Small intestine (tissue), 7 donors: ENCODE results near the gene SNPH. TPM values are rescaled to one million over a fixed set of nuclear protein-coding genes. Genes with fewer than 3 reads are reported as not detected.

Experiments
- DNase-seq, 2 donors: peaks; one replicate each; pipeline versions ENCODE4 v3.0.0 to v3.0.0-alpha.2; 2013
- FAIRE-seq: peaks from 2 replicates; lab custom pipeline; 2012; peaks lifted over from hg19 to GRCh38; lab: Jason Lieb, UNC
- H3K27ac ChIP-seq, 3 donors: one replicate each; pipeline ENCODE4 v1.5.1; 2013; ENCODE audit warnings: low read length in 2 of 3, mild to moderate bottlenecking in 2 of 3, control low read depth in 1 of 3, inconsistent platforms in 1 of 3, low read depth in 1 of 3, moderate library complexity in 1 of 3
- H3K27me3 ChIP-seq, 3 donors: one replicate each; pipeline ENCODE4 v1.6.1; 2013; ENCODE audit warnings: low read length in 3 of 3, inconsistent platforms in 1 of 3; ENCODE audit not compliant: control insufficient read depth in 3 of 3, insufficient read depth in 3 of 3
- H3K36me3 ChIP-seq, 3 donors: one replicate each; pipeline ENCODE4 v1.6.1; 2013; ENCODE audit warnings: low read length in 3 of 3, inconsistent platforms in 1 of 3, low read depth in 1 of 3, mild to moderate bottlenecking in 1 of 3, moderate library complexity in 1 of 3; ENCODE audit not compliant: control insufficient read depth in 3 of 3, insufficient read depth in 2 of 3
- H3K4me1 ChIP-seq, 3 donors: one replicate each; pipeline ENCODE4 v1.6.1; 2013; ENCODE audit warnings: low read length in 2 of 3, inconsistent platforms in 1 of 3, low read depth in 1 of 3, mild to moderate bottlenecking in 1 of 3, moderate library complexity in 1 of 3; ENCODE audit not compliant: control insufficient read depth in 3 of 3, insufficient read depth in 2 of 3
- H3K4me3 ChIP-seq, 3 donors: one replicate each; pipeline ENCODE4 v1.5.1; 2013; ENCODE audit warnings: low read length in 3 of 3, control low read depth in 1 of 3, inconsistent platforms in 1 of 3, low read depth in 1 of 3, mild to moderate bottlenecking in 1 of 3, moderate library complexity in 1 of 3
- H3K9me3 ChIP-seq, 2 donors: one replicate each; pipeline ENCODE4 v1.6.1; 2013; ENCODE audit warnings: low read depth in 1 of 2, low read length in 1 of 2; ENCODE audit not compliant: control insufficient read depth in 2 of 2, insufficient read depth in 1 of 2
- WGBS, 3 donors: extraction: QIAGEN DNeasy Blood & Tissue Kit; methylation state at CpG; one replicate each; pipeline ENCODE4 v1.1.7; 2013; 5-methylcytosine and 5-hydroxymethylcytosine counted together
- polyA plus RNA-seq, 4 donors: library from polyadenylated mRNA; stranded (reverse) in 3 of 4; unstranded in 1 of 4; fragments of 200-250 nt in 3 of 4; fragments of 120-200 nt in 1 of 4; gene quantifications; one replicate each; pipeline versions ENCODE4 v1.2.1 to v1.2.3, GENCODE V29; 2013
- donor health status: healthy with polysubstance abuse.
- donor health status: control.
- donor health status: control.
- donor health status: Bipolar disorder and iron deficiency.
- donor health status: healthy.

Gene SNPH
- polyA plus RNA-seq, 4 donors = 0.45 to 3.2 (median 0.73) TPM

DNA sequence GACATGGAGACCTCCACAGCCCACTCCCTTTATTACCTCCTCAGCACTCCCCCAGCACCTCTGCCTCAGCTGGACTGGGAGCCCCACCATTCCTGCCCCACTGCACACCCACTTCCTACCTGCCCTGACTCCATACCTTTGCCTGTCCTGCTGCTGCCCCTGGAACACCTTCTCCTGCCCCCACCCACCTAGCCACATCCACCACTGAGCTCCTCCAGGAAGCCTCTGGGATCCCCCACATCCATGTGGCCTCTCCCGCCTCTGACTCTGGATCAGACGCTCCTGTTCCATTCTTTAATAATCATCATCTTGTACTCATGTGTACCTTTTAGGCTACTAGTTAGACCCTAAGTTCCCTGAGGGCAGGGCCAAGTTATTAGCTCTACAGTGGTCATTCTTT lies 65.0 kb downstream of the SNPH start:
- FAIRE-seq (no peak), DNase-seq (no peak)
- Histone ChIP-seq H3K27me3 (no peaks in the 10 kb centered on the region), H3K36me3 (peaks cover 0 to 53% (median 0%) of the 10 kb centered on the region in 3 donors), H3K9me3 (peaks cover 0 to 7% of the 10 kb centered on the region in 2 donors), H3K27ac (peak overlapping the region in 2 of 3 donors; percentile 91 to 98), H3K4me1 (peaks cover 5 to 48% (median 11%) of the 10 kb centered on the region in 3 donors), H3K4me3 (no peak overlapping the region)
- 89 to 92% (median 90%) methylated on average over 2 of the region's 2 CpGs for WGBS, 3 donors

DNA sequence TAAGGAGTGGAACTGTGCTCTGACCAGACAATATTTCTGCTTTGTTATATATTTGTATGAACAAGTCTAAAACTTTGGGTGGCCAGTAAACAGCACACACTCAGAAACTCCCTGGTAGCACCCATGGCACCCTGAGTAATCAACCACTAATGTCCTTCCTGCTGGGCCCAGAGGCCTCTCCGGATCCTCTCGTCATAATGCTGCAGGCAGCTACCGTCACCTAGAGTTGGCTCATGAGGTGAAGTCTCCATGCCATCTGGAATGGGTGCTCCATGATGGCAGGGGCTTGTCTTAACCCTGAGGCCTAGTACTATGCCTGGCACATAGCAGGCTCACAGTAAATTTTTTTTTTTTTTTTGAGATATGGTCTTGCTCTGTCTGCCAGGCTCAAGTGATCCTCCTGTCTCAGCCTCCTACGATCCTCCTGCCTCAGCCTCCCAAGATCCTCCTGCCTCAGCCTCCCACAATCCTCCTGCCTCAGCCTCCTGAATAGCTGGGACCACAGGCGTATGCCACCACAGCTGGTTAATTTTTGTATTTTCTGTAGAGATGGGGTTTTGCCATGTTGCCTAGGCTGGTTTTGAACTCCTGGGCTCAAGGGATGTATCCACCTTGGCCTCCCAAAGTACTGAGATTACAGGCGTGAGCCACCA lies 65.8 kb downstream of the SNPH start:
- Histone ChIP-seq H3K4me1 (peaks cover 5 to 39% (median 5%) of the 10 kb centered on the region in 3 donors), H3K9me3 (peaks cover 0 to 7% of the 10 kb centered on the region in 2 donors), H3K36me3 (peaks cover 0 to 56% (median 0%) of the 10 kb centered on the region in 3 donors), H3K4me3 (no peak overlapping the region), H3K27me3 (no peaks in the 10 kb centered on the region), H3K27ac (no peak overlapping the region)
- FAIRE-seq = no peak
- WGBS, 3 donors = 86 to 96% (median 95%) methylated on average over 6 of the region's 6 CpGs
- no peak for DNase-seq

DNA sequence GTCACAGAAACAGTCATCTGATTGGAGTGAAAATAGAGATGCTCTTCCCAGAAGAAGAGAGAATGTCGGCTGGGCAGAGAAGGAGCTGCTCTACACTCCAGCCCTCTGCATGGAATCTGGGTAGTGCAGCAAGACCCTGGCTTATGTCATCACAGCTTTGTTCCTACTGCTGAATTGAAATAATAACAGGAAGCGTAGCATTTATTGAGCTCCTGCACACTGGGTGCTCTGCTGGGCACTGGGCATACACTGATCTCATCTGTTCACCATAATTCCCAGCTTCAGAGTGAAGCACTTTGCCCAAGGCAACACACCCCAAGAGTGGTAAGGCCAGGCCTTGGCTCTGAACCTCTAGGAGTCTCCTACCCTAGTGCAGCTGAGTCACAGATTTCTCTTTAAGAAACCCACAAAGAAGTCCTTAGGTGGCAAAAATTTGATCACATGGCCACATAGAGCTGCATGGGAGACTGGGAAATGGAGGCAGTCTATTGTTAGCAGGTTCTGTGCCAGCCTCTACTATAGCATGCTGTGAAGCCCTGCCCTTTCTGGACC lies 66.7 kb downstream of the SNPH start:
- DNase-seq (no peak), FAIRE-seq (no peak)
- H3K9me3 ChIP-seq = peaks cover 0 to 7% of the 10 kb centered on the region in 2 donors
- 92 to 100% (median 98%) methylated on average over 2 of the region's 2 CpGs for WGBS, 3 donors
- no peak overlapping the region for H3K4me3 ChIP-seq
- H3K27ac ChIP-seq = no peak overlapping the region
- H3K36me3 ChIP-seq = peaks cover 0 to 51% (median 0%) of the 10 kb centered on the region in 3 donors
- no peaks in the 10 kb centered on the region for H3K27me3 ChIP-seq
- H3K4me1 ChIP-seq = peaks cover 5 to 30% (median 6%) of the 10 kb centered on the region in 3 donors

DNA sequence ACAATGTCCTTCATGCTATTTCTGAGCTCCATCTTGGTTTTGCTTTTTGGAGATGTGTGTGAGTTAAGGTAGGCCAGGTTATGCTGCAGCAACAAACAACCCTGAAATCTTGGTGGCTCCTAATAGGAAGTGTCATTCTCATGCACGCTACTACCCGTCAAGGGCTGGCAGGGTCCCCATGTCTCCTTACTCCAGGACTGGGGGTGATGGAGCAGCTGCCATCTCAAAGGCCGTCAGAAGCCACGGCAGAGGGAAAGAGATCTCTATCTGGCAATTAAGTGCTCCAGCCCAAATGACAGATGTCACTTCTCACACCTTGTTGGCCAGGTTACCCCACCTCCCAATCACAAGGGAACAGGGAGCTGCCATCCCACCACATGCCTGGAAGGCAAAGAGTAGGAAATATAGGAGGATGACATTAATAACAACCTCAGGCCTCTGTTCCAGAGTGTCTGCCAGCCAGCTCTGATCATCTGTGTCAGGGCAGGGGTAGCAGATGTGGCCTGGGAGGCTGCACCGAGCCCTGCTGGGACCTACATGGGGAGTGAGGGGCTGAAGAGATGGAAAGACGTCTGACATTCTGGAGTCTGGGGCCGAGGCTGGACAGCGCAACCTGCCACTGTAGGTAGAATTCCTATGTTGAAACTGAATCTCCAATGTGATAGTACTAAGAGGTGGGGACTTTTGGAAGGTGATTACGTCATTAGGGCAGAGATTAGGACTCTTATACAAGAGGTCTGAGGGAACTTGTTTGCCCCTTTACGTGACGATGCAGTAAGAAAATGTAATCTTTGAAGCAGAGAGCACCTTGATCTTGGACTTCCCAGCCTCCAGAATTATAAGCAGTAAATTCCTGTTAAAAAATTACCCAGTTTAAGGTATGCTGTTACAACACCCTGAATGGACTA lies 67.6 kb downstream of the SNPH start:
- no peaks in the 10 kb centered on the region for H3K27me3 ChIP-seq
- no peak overlapping the region for H3K4me3 ChIP-seq
- WGBS, 3 donors = 90 to 94% (median 93%) methylated on average over 11 of the region's 11 CpGs
- H3K36me3 ChIP-seq = peaks cover 0 to 46% (median 0%) of the 10 kb centered on the region in 3 donors
- H3K9me3 ChIP-seq = peaks cover 0 to 7% of the 10 kb centered on the region in 2 donors
- FAIRE-seq (no peak), DNase-seq (no peak)
- H3K4me1 ChIP-seq = peaks cover 5 to 22% (median 6%) of the 10 kb centered on the region in 3 donors
- H3K27ac ChIP-seq = no peak overlapping the region

DNA sequence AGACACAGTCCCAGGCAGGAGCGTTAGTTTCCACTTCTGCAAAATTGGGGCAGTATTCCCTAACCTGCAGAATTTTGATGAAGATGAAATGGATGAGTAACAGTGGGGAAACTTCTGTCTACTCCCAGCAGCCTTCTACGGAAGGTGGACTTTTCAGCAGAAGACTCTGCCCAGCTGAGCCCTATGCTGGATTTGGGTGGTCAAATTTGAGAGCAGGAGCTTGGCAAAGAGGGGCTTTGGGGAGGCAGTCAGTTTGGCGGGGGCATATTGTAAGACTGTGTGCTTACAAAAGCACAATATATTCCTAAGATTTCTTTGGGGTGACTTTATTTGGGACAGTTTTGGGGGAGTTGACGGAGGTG lies 68.3 kb downstream of the SNPH start:
- Histone ChIP-seq H3K36me3 (peaks cover 0 to 46% (median 0%) of the 10 kb centered on the region in 3 donors), H3K4me3 (no peak overlapping the region), H3K9me3 (peaks cover 0 to 7% of the 10 kb centered on the region in 2 donors), H3K4me1 (peaks cover 5 to 16% (median 6%) of the 10 kb centered on the region in 3 donors), H3K27ac (no peak overlapping the region), H3K27me3 (no peaks in the 10 kb centered on the region)
- DNase-seq = no peak
- no peak for FAIRE-seq
- 78 to 98% (median 96%) methylated on average over 4 of the region's 4 CpGs for WGBS, 3 donors

DNA sequence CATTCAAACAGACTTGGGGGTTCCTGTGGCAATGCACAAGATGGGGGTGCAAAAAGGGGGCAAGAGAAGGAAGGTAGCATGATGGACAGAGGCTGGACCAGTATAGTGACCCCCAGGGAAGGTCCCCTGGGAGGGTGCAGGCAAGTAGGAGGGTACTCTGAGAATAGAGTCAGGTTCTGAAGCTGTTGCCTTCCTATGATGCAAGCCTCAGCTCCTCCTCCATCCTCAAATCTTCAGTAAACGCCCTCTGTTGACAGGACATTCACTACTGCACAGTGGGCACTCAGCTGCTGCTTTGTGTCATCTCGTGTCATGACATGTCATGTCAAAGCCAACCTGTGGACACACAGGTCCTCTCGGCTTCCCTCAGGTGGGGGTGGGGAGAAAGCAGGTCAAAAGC lies 68.7 kb downstream of the SNPH start:
- peaks cover 0 to 7% of the 10 kb centered on the region in 2 donors for H3K9me3 ChIP-seq
- no peaks in the 10 kb centered on the region for H3K27me3 ChIP-seq
- peaks cover 5 to 12% (median 6%) of the 10 kb centered on the region in 3 donors for H3K4me1 ChIP-seq
- peaks cover 0 to 46% (median 0%) of the 10 kb centered on the region in 3 donors for H3K36me3 ChIP-seq
- FAIRE-seq (no peak), DNase-seq (no peak)
- WGBS, 3 donors = 70 to 90% (median 71%) methylated on average over 3 of the region's 3 CpGs
- no peak overlapping the region for H3K27ac ChIP-seq
- no peak overlapping the region for H3K4me3 ChIP-seq

DNA sequence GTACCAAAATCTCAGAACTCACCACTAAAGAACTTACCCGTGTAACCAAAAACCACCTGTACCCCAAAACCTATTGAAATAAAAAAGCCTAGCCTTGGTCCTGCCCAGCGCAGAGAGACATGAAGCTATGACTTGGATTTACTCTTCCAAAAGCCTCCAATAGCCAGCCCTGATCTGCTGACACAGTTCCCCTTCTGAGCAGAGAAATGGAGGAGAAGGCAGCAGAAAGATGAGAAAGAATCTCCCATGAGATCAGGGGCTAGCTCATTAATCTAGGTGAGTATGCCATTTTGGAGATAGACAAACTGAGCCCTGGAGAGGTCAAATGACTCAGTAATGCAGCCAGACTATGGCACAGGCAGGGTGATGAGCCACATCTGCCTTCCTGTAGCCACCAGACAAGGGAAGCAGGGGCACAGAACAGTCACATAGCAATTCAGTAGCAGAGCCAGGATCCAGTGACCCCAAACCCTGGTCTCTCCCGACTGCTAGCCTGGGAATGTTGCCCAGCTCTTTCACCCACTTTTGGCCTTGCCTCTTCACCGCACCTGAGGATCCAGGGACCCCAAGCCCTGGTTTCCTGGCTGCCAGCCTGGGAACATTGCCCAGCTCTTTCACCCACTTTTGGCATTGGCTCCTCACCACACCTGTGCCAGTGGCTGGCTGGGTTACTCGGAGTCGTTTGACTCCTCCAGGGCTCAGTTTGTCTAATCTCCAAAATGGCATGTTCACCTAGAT lies 70.0 kb downstream of the SNPH start:
- Histone ChIP-seq H3K27ac (peak overlapping the region in 1 of 3 donors; percentile 64), H3K4me1 (peaks cover 0 to 3% (median 2%) of the 10 kb centered on the region in 3 donors), H3K9me3 (peaks cover 0 to 7% of the 10 kb centered on the region in 2 donors), H3K36me3 (peaks cover 0 to 40% (median 0%) of the 10 kb centered on the region in 3 donors), H3K27me3 (no peaks in the 10 kb centered on the region), H3K4me3 (no peak overlapping the region)
- DNase-seq (no peak), FAIRE-seq (no peak)
- 50 to 60% (median 50%) methylated on average over 6 of the region's 6 CpGs for WGBS, 3 donors
